Measurements from ENCODE around the gene DZIP1.
A peak's percentile ranks its signal among the peaks of the same experiment; 100 is the strongest.

The DZIP1 gene

GRCh38 chr13:95643571-95643935, 953 bp downstream of the DZIP1 start:
- peak; percentile 79 for DNase-seq

- peak; percentile 32 for DNase-seq
Observed at GRCh38 chr13:95642999-95643398, 1.5 kb downstream of the DZIP1 start.

GRCh38 chr13:95642028-95642621, 2.4 kb downstream of the DZIP1 start:
- DNase-seq: peak; percentile 52

GRCh38 chr13:95641291-95642027, 3.0 kb downstream of the DZIP1 start:
- DNase-seq: peak; percentile 91

GRCh38 chr13:95636853-95637252, 7.7 kb downstream of the DZIP1 start:
- DNase-seq: no peak

- no peak for DNase-seq
Observed at GRCh38 chr13:95630593-95630992, 13.9 kb downstream of the DZIP1 start.

- no peak for DNase-seq
Observed at GRCh38 chr13:95629071-95629470, 15.4 kb downstream of the DZIP1 start.

GRCh38 chr13:95628488-95628887, 16.0 kb downstream of the DZIP1 start:
- no peak for DNase-seq

- DNase-seq: no peak
Observed at GRCh38 chr13:95627590-95627989, 16.9 kb downstream of the DZIP1 start.

- no peak for DNase-seq
Observed at GRCh38 chr13:95626768-95627167, 17.7 kb downstream of the DZIP1 start.

GRCh38 chr13:95624020-95624419, 20.5 kb downstream of the DZIP1 start:
- DNase-seq: peak; percentile 37

GRCh38 chr13:95623141-95623540, 21.4 kb downstream of the DZIP1 start:
- no peak for DNase-seq

GRCh38 chr13:95620825-95621498, 23.5 kb downstream of the DZIP1 start:
- DNase-seq: no peak

- DNase-seq: no peak
Observed at GRCh38 chr13:95620030-95620824, 24.3 kb downstream of the DZIP1 start.

- no peak for DNase-seq
Observed at GRCh38 chr13:95615539-95615938, 29.0 kb downstream of the DZIP1 start.

GRCh38 chr13:95614641-95615245, 29.8 kb downstream of the DZIP1 start:
- DNase-seq: no peak

GRCh38 chr13:95608640-95609323, 35.7 kb downstream of the DZIP1 start:
- no peak for DNase-seq

GRCh38 chr13:95607366-95607765, 37.1 kb downstream of the DZIP1 start:
- DNase-seq: no peak

GRCh38 chr13:95605448-95606125, 38.9 kb downstream of the DZIP1 start:
- DNase-seq: no peak

- DNase-seq: no peak
Observed at GRCh38 chr13:95604556-95604915, 40.0 kb downstream of the DZIP1 start.

GRCh38 chr13:95603887-95604555, 40.5 kb downstream of the DZIP1 start:
- no peak for DNase-seq
